ENCODE results near the gene MAP4K3.

DNA sequence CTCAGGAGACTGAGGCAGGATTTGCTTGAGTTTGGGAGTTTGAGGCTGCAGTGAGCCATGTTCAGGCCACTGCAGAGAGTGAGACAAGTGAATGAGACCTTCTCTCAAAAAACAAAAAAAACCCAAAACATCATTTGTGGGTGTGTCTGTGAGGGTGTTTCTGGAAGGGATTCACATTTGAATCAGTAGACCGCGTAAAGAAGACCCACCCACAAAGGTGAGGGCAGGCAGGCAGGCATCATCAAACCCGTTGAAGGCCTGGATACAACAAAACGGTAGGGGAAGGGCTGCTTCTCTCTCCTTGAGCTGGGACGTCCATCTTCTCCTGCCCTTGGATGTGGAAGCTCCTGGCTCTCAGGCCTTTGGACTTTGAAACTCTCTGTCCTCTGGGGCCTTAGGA is 218.7 kb downstream of the MAP4K3 start:
- TF ChIP-seq, protein P1, sequence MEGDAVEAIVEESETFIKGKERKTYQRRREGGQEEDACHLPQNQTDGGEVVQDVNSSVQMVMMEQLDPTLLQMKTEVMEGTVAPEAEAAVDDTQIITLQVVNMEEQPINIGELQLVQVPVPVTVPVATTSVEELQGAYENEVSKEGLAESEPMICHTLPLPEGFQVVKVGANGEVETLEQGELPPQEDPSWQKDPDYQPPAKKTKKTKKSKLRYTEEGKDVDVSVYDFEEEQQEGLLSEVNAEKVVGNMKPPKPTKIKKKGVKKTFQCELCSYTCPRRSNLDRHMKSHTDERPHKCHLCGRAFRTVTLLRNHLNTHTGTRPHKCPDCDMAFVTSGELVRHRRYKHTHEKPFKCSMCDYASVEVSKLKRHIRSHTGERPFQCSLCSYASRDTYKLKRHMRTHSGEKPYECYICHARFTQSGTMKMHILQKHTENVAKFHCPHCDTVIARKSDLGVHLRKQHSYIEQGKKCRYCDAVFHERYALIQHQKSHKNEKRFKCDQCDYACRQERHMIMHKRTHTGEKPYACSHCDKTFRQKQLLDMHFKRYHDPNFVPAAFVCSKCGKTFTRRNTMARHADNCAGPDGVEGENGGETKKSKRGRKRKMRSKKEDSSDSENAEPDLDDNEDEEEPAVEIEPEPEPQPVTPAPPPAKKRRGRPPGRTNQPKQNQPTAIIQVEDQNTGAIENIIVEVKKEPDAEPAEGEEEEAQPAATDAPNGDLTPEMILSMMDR (IDR thresholded peaks at IDR 0.05; ENCODE audit: low read depth, low read length), result no peak
- TF ChIP-seq POLR2A (IDR thresholded peaks at IDR 0.05; ENCODE audit: extremely low read depth, insufficient read length), result no peak
- TF ChIP-seq, protein P2, sequence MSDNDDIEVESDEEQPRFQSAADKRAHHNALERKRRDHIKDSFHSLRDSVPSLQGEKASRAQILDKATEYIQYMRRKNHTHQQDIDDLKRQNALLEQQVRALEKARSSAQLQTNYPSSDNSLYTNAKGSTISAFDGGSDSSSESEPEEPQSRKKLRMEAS (IDR thresholded peaks at IDR 0.05; ENCODE audit: low read depth, low read length), result no peak
- no peak for TF ChIP-seq MYC (IDR thresholded peaks at IDR 0.05; ENCODE audit: low read depth, low read length)
